Measurements from ENCODE around the gene COQ8B.
"Not testable (repeated sequence)": the region's sequence is repeated elsewhere in the genome, so short reads cannot be mapped to it uniquely, and the experiment has no call there.

The COQ8B gene

GRCh38 chr19:40650749-40651305, 65.9 kb downstream of the COQ8B start:
- no peak overlapping the region for H3K27ac ChIP-seq
- H3K4me2 ChIP-seq, result no peak overlapping the region
- TF ChIP-seq Cebpa-rat (IDR thresholded peaks at IDR 0.05), result no peak
- 0 out of 22 replicates have a peak, but pooled peaks cover 0 to 4% (median 0%) of the 10 kb centered on the region in 11 experiments for H3K9me3 ChIP-seq (replicated peaks in 1 of 11)
- no peak overlapping the region for H3K4me3 ChIP-seq
- H4K20me1 ChIP-seq, result no peaks in the 10 kb centered on the region
- H3K9ac ChIP-seq, result no peak overlapping the region
- H3K36me3 ChIP-seq, result no peaks in the 10 kb centered on the region
- no peaks in the 10 kb centered on the region for H3K27me3 ChIP-seq
- peaks cover 0 to 14% (median 8%) of the 10 kb centered on the region in 10 experiments; a peak in 15 of 20 replicates for H3K4me1 ChIP-seq

GRCh38 chr19:40649903-40650675, 66.6 kb downstream of the COQ8B start:
- not testable (repeated sequence) for H3K4me2 ChIP-seq; H3K36me3 ChIP-seq; H3K9ac ChIP-seq; H3K9me3 ChIP-seq (replicated peaks in 1 of 11); H4K20me1 ChIP-seq; H3K4me3 ChIP-seq; H3K27me3 ChIP-seq; H3K27ac ChIP-seq
- H3K4me1 ChIP-seq, result peaks cover 0 to 12% (median 7%) of the 10 kb centered on the region in 10 experiments; a peak in 14 of 20 replicates

GRCh38 chr19:40646743-40647254, 69.9 kb downstream of the COQ8B start:
- Histone ChIP-seq H3K36me3 (no peaks in the 10 kb centered on the region), H3K27ac (no peak overlapping the region), H4K20me1 (no peaks in the 10 kb centered on the region), H3K4me3 (no peak overlapping the region), H3K4me1 (peaks cover 0 to 10% (median 5%) of the 10 kb centered on the region in 10 experiments; a peak in 14 of 20 replicates), H3K4me2 (no peak overlapping the region), H3K9ac (no peak overlapping the region), H3K27me3 (no peaks in the 10 kb centered on the region), H3K9me3 (replicated peaks in 1 of 11) (0 out of 22 replicates have a peak, but pooled peaks cover 0 to 4% (median 0%) of the 10 kb centered on the region in 11 experiments)
- no peak for TF ChIP-seq Cebpa-rat (IDR thresholded peaks at IDR 0.05)

- H3K9ac ChIP-seq, result no peak overlapping the region
- TF ChIP-seq Cebpa-rat (IDR thresholded peaks at IDR 0.05), result no peak
- H3K4me2 ChIP-seq, result no peak overlapping the region
- no peaks in the 10 kb centered on the region for H3K27me3 ChIP-seq
- H3K4me1 ChIP-seq, result peaks cover 14 to 31% (median 20%) of the 10 kb centered on the region in 10 experiments
- H3K36me3 ChIP-seq, result no peaks in the 10 kb centered on the region
- H4K20me1 ChIP-seq, result no peaks in the 10 kb centered on the region
- no peaks in the 10 kb centered on the region for H3K9me3 ChIP-seq (replicated peaks in 1 of 11)
- no peak overlapping the region for H3K27ac ChIP-seq
- H3K4me3 ChIP-seq, result no peak overlapping the region
Measured at GRCh38 chr19:40642757-40643305, 73.9 kb downstream of the COQ8B start.

- Histone ChIP-seq H4K20me1 (no peaks in the 10 kb centered on the region), H3K36me3 (no peaks in the 10 kb centered on the region), H3K27me3 (no peaks in the 10 kb centered on the region), H3K4me1 (peaks cover 14 to 31% (median 20%) of the 10 kb centered on the region in 10 experiments), H3K9ac (no peak overlapping the region), H3K9me3 (replicated peaks in 1 of 11) (no peaks in the 10 kb centered on the region), H3K4me3 (no peak overlapping the region), H3K27ac (no peak overlapping the region), H3K4me2 (no peak overlapping the region)
- no peak for TF ChIP-seq Cebpa-rat (IDR thresholded peaks at IDR 0.05)
Measured at GRCh38 chr19:40642051-40642706, 74.5 kb downstream of the COQ8B start.

Measured in BLaER1 treated with 17β-estradiol and CSF1 and Interleukin-3, amounts not matched to agents 10 nM and 100 nM (cell line).